ENCODE measurements around the gene IQCE.

Gene IQCE

GRCh38 chr7:2654059-2654458 lies 95.3 kb downstream of the IQCE start:
- TF ChIP-seq CTCF (IDR thresholded peaks at IDR 0.05; ENCODE audit: low read length) (no peak), EZH2 (IDR thresholded peaks at IDR 0.05; ENCODE audit: borderline replicate concordance, low read length) (no peak)
- Histone ChIP-seq H3K27me3 (ENCODE audit: insufficient read depth, low read length) (no peaks in the 10 kb centered on the region), H3K36me3 (ENCODE audit: insufficient read depth, low read length) (no peaks in the 10 kb centered on the region)

GRCh38 chr7:2655870-2656614 lies 97.3 kb downstream of the IQCE start:
- H4K20me1 ChIP-seq (ENCODE audit: insufficient read depth, low read length) = no peaks in the 10 kb centered on the region
- TF ChIP-seq CTCF (IDR thresholded peaks at IDR 0.05; ENCODE audit: low read length) = no peak
- no peak for TF ChIP-seq EZH2 (IDR thresholded peaks at IDR 0.05; ENCODE audit: borderline replicate concordance, low read length)
- H3K36me3 ChIP-seq (ENCODE audit: insufficient read depth, low read length) = no peaks in the 10 kb centered on the region
- H3F3A ChIP-seq (ENCODE audit: insufficient read depth, low read length) = no peaks in the 10 kb centered on the region
- no peaks in the 10 kb centered on the region for H3K9me2 ChIP-seq (ENCODE audit: low read depth, low read length)
- no peak overlapping the region for H3K4me2 ChIP-seq (ENCODE audit: low read length)
- H3K9ac ChIP-seq (ENCODE audit: low read length) = no peak overlapping the region
- H3K9me3 ChIP-seq (ENCODE audit: low read length) = no peaks in the 10 kb centered on the region
- no peaks in the 10 kb centered on the region for H3K27me3 ChIP-seq (ENCODE audit: insufficient read depth, low read length)
- H3K27ac ChIP-seq (ENCODE audit: low read depth, low read length, poor library complexity, severe bottlenecking) = no peak overlapping the region
- H2AFZ ChIP-seq (ENCODE audit: low read length) = no peak overlapping the region
- H3K4me1 ChIP-seq (ENCODE audit: insufficient read depth, low read length, severe bottlenecking) = no peaks in the 10 kb centered on the region
- H3K79me2 ChIP-seq (ENCODE audit: insufficient read depth, low read length) = no peaks in the 10 kb centered on the region
- H3K4me3 ChIP-seq (ENCODE audit: low read depth, low read length, poor library complexity, severe bottlenecking) = no peak overlapping the region

More at GRCh38 chr7:2654059-2654458, 95.3 kb downstream of the IQCE start:
- Histone ChIP-seq H3K79me2 (ENCODE audit: insufficient read depth, low read length) (no peaks in the 10 kb centered on the region), H3K27ac (ENCODE audit: low read depth, low read length, poor library complexity, severe bottlenecking) (no peak overlapping the region), H3K9me2 (ENCODE audit: low read depth, low read length) (no peaks in the 10 kb centered on the region), H3K4me3 (ENCODE audit: low read depth, low read length, poor library complexity, severe bottlenecking) (no peak overlapping the region), H3K9me3 (ENCODE audit: low read length) (no peaks in the 10 kb centered on the region), H3K9ac (ENCODE audit: low read length) (no peak overlapping the region), H3K4me2 (ENCODE audit: low read length) (no peak overlapping the region), H3K4me1 (ENCODE audit: insufficient read depth, low read length, severe bottlenecking) (no peaks in the 10 kb centered on the region), H3F3A (ENCODE audit: insufficient read depth, low read length) (no peaks in the 10 kb centered on the region), H4K20me1 (ENCODE audit: insufficient read depth, low read length) (no peaks in the 10 kb centered on the region), H2AFZ (ENCODE audit: low read length) (no peak overlapping the region)

GRCh38 chr7:2657208-2657607 lies 98.4 kb downstream of the IQCE start:
- Histone ChIP-seq H3K4me1 (ENCODE audit: insufficient read depth, low read length, severe bottlenecking) (no peaks in the 10 kb centered on the region), H3K27ac (ENCODE audit: low read depth, low read length, poor library complexity, severe bottlenecking) (no peak overlapping the region), H4K20me1 (ENCODE audit: insufficient read depth, low read length) (no peaks in the 10 kb centered on the region), H3K9me3 (ENCODE audit: low read length) (no peaks in the 10 kb centered on the region), H2AFZ (ENCODE audit: low read length) (no peak overlapping the region), H3K4me2 (ENCODE audit: low read length) (no peak overlapping the region), H3F3A (ENCODE audit: insufficient read depth, low read length) (no peaks in the 10 kb centered on the region), H3K9me2 (ENCODE audit: low read depth, low read length) (no peaks in the 10 kb centered on the region), H3K9ac (ENCODE audit: low read length) (no peak overlapping the region), H3K79me2 (ENCODE audit: insufficient read depth, low read length) (no peaks in the 10 kb centered on the region), H3K36me3 (ENCODE audit: insufficient read depth, low read length) (no peaks in the 10 kb centered on the region), H3K27me3 (ENCODE audit: insufficient read depth, low read length) (no peaks in the 10 kb centered on the region), H3K4me3 (ENCODE audit: low read depth, low read length, poor library complexity, severe bottlenecking) (no peak overlapping the region)
- TF ChIP-seq CTCF (IDR thresholded peaks at IDR 0.05; ENCODE audit: low read length) = no peak
- TF ChIP-seq EZH2 (IDR thresholded peaks at IDR 0.05; ENCODE audit: borderline replicate concordance, low read length) = no peak
